NB4 (cell line): ENCODE measurements around the gene KCNG4.

Source experiments
- MYC ChIP-seq: IDR thresholded peaks from 2 replicates; pipeline ENCODE4 v1.6.1; 2011; ENCODE audit warnings: low read depth, low read length
- POLR2A ChIP-seq: IDR thresholded peaks from 2 replicates; pipeline ENCODE4 v1.6.1; 2011; ENCODE audit warnings: mild to moderate bottlenecking; ENCODE audit not compliant: insufficient read length; ENCODE audit errors: extremely low read depth
- TF ChIP-seq, protein P1 (sequence below): IDR thresholded peaks from one replicate; pipeline ENCODE4 v1.5.1; 2012; ENCODE audit warnings: low read depth, low read length
- TF ChIP-seq, protein P2 (sequence below): IDR thresholded peaks from 2 replicates; pipeline ENCODE4 v1.6.1; 2011; ENCODE audit warnings: low read depth, low read length

DNA sequence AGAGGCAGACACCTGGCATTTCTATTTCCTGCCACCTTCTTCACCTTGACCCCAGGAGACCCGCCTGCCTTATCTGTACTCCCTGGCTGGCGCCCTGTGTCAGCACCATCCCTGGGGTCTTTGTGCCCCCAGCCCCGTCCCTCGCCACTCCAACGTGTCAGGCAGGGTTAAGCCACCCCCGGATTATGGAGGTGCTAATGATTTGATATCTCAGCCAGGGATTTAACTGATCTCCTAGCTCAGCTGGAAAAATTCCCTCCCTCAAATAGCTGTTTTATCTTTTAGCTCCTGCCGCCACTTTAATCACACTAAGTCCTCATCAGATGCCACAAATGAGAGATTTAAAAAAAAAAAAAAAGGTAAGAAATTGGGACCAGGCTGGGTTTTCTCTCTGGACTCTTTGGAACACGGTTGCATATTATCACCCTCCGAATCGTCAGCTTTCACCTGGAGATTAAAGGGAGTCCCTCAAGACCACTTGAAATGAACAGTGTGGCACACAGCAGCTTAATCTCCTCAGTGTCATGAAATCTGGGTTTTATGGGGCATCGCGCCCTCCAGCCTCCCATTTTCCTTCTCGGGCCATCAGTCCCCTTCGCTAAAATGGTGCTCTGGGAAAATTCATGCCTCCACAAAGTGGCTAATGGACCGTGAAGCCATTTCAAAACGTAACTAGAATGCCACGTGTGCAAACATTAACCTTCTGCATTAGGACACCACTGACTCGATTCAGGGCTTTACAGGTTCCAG, 28.7 kb upstream of the KCNG4 start:
- TF ChIP-seq, protein P1, sequence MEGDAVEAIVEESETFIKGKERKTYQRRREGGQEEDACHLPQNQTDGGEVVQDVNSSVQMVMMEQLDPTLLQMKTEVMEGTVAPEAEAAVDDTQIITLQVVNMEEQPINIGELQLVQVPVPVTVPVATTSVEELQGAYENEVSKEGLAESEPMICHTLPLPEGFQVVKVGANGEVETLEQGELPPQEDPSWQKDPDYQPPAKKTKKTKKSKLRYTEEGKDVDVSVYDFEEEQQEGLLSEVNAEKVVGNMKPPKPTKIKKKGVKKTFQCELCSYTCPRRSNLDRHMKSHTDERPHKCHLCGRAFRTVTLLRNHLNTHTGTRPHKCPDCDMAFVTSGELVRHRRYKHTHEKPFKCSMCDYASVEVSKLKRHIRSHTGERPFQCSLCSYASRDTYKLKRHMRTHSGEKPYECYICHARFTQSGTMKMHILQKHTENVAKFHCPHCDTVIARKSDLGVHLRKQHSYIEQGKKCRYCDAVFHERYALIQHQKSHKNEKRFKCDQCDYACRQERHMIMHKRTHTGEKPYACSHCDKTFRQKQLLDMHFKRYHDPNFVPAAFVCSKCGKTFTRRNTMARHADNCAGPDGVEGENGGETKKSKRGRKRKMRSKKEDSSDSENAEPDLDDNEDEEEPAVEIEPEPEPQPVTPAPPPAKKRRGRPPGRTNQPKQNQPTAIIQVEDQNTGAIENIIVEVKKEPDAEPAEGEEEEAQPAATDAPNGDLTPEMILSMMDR: no peak
- TF ChIP-seq POLR2A (no peak), MYC (no peak)
- TF ChIP-seq, protein P2, sequence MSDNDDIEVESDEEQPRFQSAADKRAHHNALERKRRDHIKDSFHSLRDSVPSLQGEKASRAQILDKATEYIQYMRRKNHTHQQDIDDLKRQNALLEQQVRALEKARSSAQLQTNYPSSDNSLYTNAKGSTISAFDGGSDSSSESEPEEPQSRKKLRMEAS: no peak
